Omental fat pad (tissue), 4 donors: ENCODE measurements around the gene AGBL3. TPM values are rescaled to one million over a fixed set of nuclear protein-coding genes. Genes with fewer than 3 reads are reported as not detected.

Experiments used
- ATAC-seq: fragments of 150-250 bp; one replicate; pipeline ENCODE4 v1.9.1; 2016; ENCODE audit warnings: mild to moderate bottlenecking, moderate library complexity; ENCODE audit not compliant: low FRiP score
- DNase-seq: peaks from one replicate; pipeline ENCODE4 v3.0.0-alpha.2; 2019; ENCODE audit warnings: low spot score
- CTCF ChIP-seq, 3 donors: fragments of 450-650 bp; IDR thresholded peaks; one replicate each; pipeline ENCODE4 v1.5.1; 2016 to 2017; ENCODE audit warnings: antibody characterized with exemption in 3 of 3, mild to moderate bottlenecking in 3 of 3, moderate library complexity in 2 of 3
- total RNA-seq, 4 donors: library from RNA; depleted of rRNA; stranded (reverse); fragments of >200 nt; gene quantifications; one replicate each; pipeline ENCODE4 v1.1.0, GENCODE V29; 2016

Gene AGBL3
- total RNA-seq, 4 donors from 2014 or later, result 1.6 to 3.2 (median 2.3) TPM

- DNase-seq (no peak), ATAC-seq (no peak)
- no peak for TF ChIP-seq CTCF (IDR thresholded peaks at IDR 0.05)
Measured at GRCh38 chr7:134948246-134948645, 38.1 kb upstream of the AGBL3 start.

- no peak for TF ChIP-seq CTCF (IDR thresholded peaks at IDR 0.05)
- ATAC-seq (no peak), DNase-seq (no peak)
Measured at GRCh38 chr7:134948736-134949135, 37.6 kb upstream of the AGBL3 start.

GRCh38 chr7:134949171-134949570, 37.1 kb upstream of the AGBL3 start:
- no peak for TF ChIP-seq CTCF (IDR thresholded peaks at IDR 0.05)
- no peak for DNase-seq
- ATAC-seq, result no peak

GRCh38 chr7:134954197-134955082, 31.9 kb upstream of the AGBL3 start:
- DNase-seq (no peak), ATAC-seq (no peak)
- TF ChIP-seq CTCF (IDR thresholded peaks at IDR 0.05), result no peak

GRCh38 chr7:134957005-134957404, 29.3 kb upstream of the AGBL3 start:
- DNase-seq, result no peak
- no peak for TF ChIP-seq CTCF (IDR thresholded peaks at IDR 0.05)
- ATAC-seq, result no peak

- DNase-seq (no peak), ATAC-seq (no peak)
- TF ChIP-seq CTCF (IDR thresholded peaks at IDR 0.05), result no peak
Measured at GRCh38 chr7:134959810-134960209, 26.5 kb upstream of the AGBL3 start.

GRCh38 chr7:134962270-134962780, 24.0 kb upstream of the AGBL3 start:
- no peak for DNase-seq
- TF ChIP-seq CTCF (IDR thresholded peaks at IDR 0.05), result no peak
- ATAC-seq, result no peak
